ENCODE results near the gene OST4.
A peak's percentile ranks its signal among the peaks of the same experiment; 100 is the strongest.
"Not testable (repeated sequence)": the region's sequence is repeated elsewhere in the genome, so short reads cannot be mapped to it uniquely, and the experiment has no call there.

OST4 gene

GRCh38 chr2:27078267-27079194 lies 7.1 kb upstream of the OST4 start, which contains the start of gene EMILIN1:
Gene EMILIN1 (plus strand): TSS chr2:27078615. CDS start chr2:27079066, 451 bp downstream.
- no peak for DNase-seq

- no peak for DNase-seq
Observed at GRCh38 chr2:27077231-27077630, 5.8 kb upstream of the OST4 start.

- DNase-seq = no peak
Observed at GRCh38 chr2:27076323-27076722, 4.9 kb upstream of the OST4 start.

GRCh38 chr2:27075566-27075871 lies 4.1 kb upstream of the OST4 start:
- DNase-seq = not testable (repeated sequence)

- peak; percentile 58 for DNase-seq
Observed at GRCh38 chr2:27074738-27075565, 3.5 kb upstream of the OST4 start.

- DNase-seq = no peak
Observed at GRCh38 chr2:27073782-27074181, 2.3 kb upstream of the OST4 start.

GRCh38 chr2:27072920-27073319 lies 1.5 kb upstream of the OST4 start:
- DNase-seq = no peak

- no peak for DNase-seq
Observed at GRCh38 chr2:27071990-27072830, 756 bp upstream of the OST4 start.

- DNase-seq = no peak
Observed at GRCh38 chr2:27070653-27071276, 689 bp downstream of the OST4 start.

GRCh38 chr2:27069961-27070618 lies 1.4 kb downstream of the OST4 start:
- DNase-seq = no peak

- no peak for DNase-seq
Observed at GRCh38 chr2:27069436-27069835, 2.0 kb downstream of the OST4 start.

GRCh38 chr2:27067385-27067784 lies 4.1 kb downstream of the OST4 start:
- DNase-seq = no peak

- DNase-seq = no peak
Observed at GRCh38 chr2:27065128-27065527, 6.3 kb downstream of the OST4 start.

- DNase-seq = no peak
Observed at GRCh38 chr2:27060323-27060722, 11.1 kb downstream of the OST4 start.

GRCh38 chr2:27059141-27059820 lies 12.2 kb downstream of the OST4 start:
- no peak for DNase-seq

GRCh38 chr2:27058210-27058609 lies 13.2 kb downstream of the OST4 start:
- no peak for DNase-seq

GRCh38 chr2:27057184-27057583 lies 14.3 kb downstream of the OST4 start:
- DNase-seq = no peak

GRCh38 chr2:27054721-27055120 lies 16.7 kb downstream of the OST4 start:
- DNase-seq = no peak

GRCh38 chr2:27053776-27054175 lies 17.7 kb downstream of the OST4 start:
- no peak for DNase-seq

- no peak for DNase-seq
Observed at GRCh38 chr2:27053321-27053720, 18.1 kb downstream of the OST4 start.

GRCh38 chr2:27051902-27052645 lies 19.4 kb downstream of the OST4 start:
- no peak for DNase-seq

Data from NCI-H2171 treated with DMSO at 0.1 percent for 48 hours (cell line).